Caco-2 (cell line): ENCODE data around the gene VAMP4. TPM values are rescaled to one million over a fixed set of nuclear protein-coding genes. Genes with fewer than 3 reads are reported as not detected.

Experiments used
- BruUV-seq: library from RNA; stranded (reverse); fragments of 400-500 nt; replicated peaks from 2 replicates; lab custom pipeline; 2021; lab: Mats Ljungman, UMichigan
- CTCF ChIA-PET: fragments of 300-600 bp; sonication (Branson Sonifier 250); formaldehyde crosslinking; loops from one replicate; lab custom pipeline; 2022; ENCODE audit warnings: antibody characterized with exemption; lab: Charles Lee
- POLR2A ChIA-PET: fragments of 300-600 bp; sonication (Branson Sonifier 250); formaldehyde crosslinking; loops from one replicate; lab custom pipeline; 2022; ENCODE audit warnings: antibody characterized with exemption; lab: Charles Lee
- DNase-seq, 2 experiments: peaks; one replicate each; pipeline versions ENCODE4 v3.0.0 to v3.0.0-alpha.2; 2020 to 2022
- H3K27me3 ChIP-seq: replicated peaks from 2 replicates; pipeline ENCODE4 v1.6.0; 2011; ENCODE audit warnings: low read length; ENCODE audit not compliant: control insufficient read depth, insufficient read depth
- H3K36me3 ChIP-seq: 2 replicates; pipeline ENCODE4 v1.5.1; 2011; ENCODE audit warnings: low read length; ENCODE audit not compliant: control insufficient read depth, insufficient read depth
- H3K4me1 ChIP-seq: fragments of 250-450 bp; sonication (Bioruptor Pico); 2 replicates; pipeline ENCODE4 v1.5.1; 2020; ENCODE audit warnings: mild to moderate bottlenecking
- H3K4me3 ChIP-seq: 2 replicates; pipeline ENCODE4 v1.5.1; 2011; ENCODE audit warnings: low read depth, mild to moderate bottlenecking, control low read depth, low read length
- H3K9me3 ChIP-seq: fragments of 250-450 bp; sonication (Bioruptor Pico); 2 replicates; pipeline ENCODE4 v1.5.1; 2020; ENCODE audit warnings: mild to moderate bottlenecking, moderate library complexity
- H3K27ac Mint-ChIP-seq: one replicate; pipeline ENCODE4 v1.8.0; 2022; ENCODE audit warnings: mixed read lengths; ENCODE audit not compliant: unreplicated experiment
- H3K27me3 Mint-ChIP-seq: one replicate; pipeline ENCODE4 v1.8.0; 2022; ENCODE audit warnings: mixed read lengths; ENCODE audit not compliant: insufficient read depth, unreplicated experiment
- H3K36me3 Mint-ChIP-seq: one replicate; pipeline ENCODE4 v1.8.0; 2022; ENCODE audit warnings: mild to moderate bottlenecking, mixed read lengths; ENCODE audit not compliant: insufficient read depth, unreplicated experiment
- H3K4me1 Mint-ChIP-seq: one replicate; pipeline ENCODE4 v1.8.0; 2022; ENCODE audit warnings: low read depth, mixed read lengths; ENCODE audit not compliant: unreplicated experiment
- H3K4me3 Mint-ChIP-seq: one replicate; pipeline ENCODE4 v1.8.0; 2022; ENCODE audit warnings: mild to moderate bottlenecking, moderate library complexity, mixed read lengths; ENCODE audit not compliant: unreplicated experiment
- H3K9me3 Mint-ChIP-seq: one replicate; pipeline ENCODE4 v1.8.0; 2022; ENCODE audit warnings: mixed read lengths; ENCODE audit not compliant: unreplicated experiment
- CTCF ChIP-seq, 2 experiments: fragments of 200-600 bp in 1 of 2; IDR thresholded peaks; 1 replicate in 1 of 2; 2 replicates in 1 of 2; pipeline versions ENCODE4 v1.5.1 to v1.8.0; 2011 to 2022; ENCODE audit warnings: antibody characterized with exemption in 1 of 2, control low read depth in 1 of 2, inconsistent platforms in 1 of 2, low read depth in 1 of 2, low read length in 1 of 2, mild to moderate bottlenecking in 1 of 2, moderate library complexity in 1 of 2; ENCODE audit not compliant: insufficient read depth in 1 of 2, severe bottlenecking in 1 of 2, unreplicated experiment in 1 of 2
- intact Hi-C: fragments of 100-400 bp; cut with micrococcal nuclease; formaldehyde crosslinking; loops from one replicate; pipeline ENCODE4 v1.10.0; 2022; ENCODE audit not compliant: unreplicated experiment
- total RNA-seq: library from RNA; stranded (reverse); gene quantifications from 2 replicates; pipeline ENCODE4 v1.2.3, GENCODE V29; 2022

VAMP4 gene
- total RNA-seq, 1 experiment from 2014 or later = 4.9 TPM

- Mint-ChIP-seq H3K4me1 (no peaks in the 10 kb centered on the region), H3K27me3 (peaks cover 10% of the 10 kb centered on the region), H3K27ac (no peak overlapping the region), H3K36me3 (no peaks in the 10 kb centered on the region), H3K9me3 (no peaks in the 10 kb centered on the region), H3K4me3 (no peak overlapping the region)
- ChIA-PET POLR2A (no interaction called here), CTCF (no interaction called here)
- Histone ChIP-seq H3K4me1 (no peaks in the 10 kb centered on the region), H3K4me3 (no peak overlapping the region), H3K9me3 (no peaks in the 10 kb centered on the region), H3K27me3 (no peaks in the 10 kb centered on the region), H3K36me3 (no peaks in the 10 kb centered on the region)
- no peak for DNase-seq
- no TSS peak for BruUV-seq
- no peak for TF ChIP-seq CTCF (IDR thresholded peaks at IDR 0.05; ENCODE audit: insufficient read depth in 1 of 2, low read depth in 1 of 2, low read length in 1 of 2, severe bottlenecking in 1 of 2, unreplicated experiment in 1 of 2)
- intact Hi-C loops = no loop called here
These were observed 27.3 kb upstream of the VAMP4 start for GRCh38 chr1:171769171-171769570.

- no peaks in the 10 kb centered on the region for H3K36me3 ChIP-seq
- no peak for TF ChIP-seq CTCF (IDR thresholded peaks at IDR 0.05; ENCODE audit: insufficient read depth in 1 of 2, low read depth in 1 of 2, low read length in 1 of 2, severe bottlenecking in 1 of 2, unreplicated experiment in 1 of 2)
These were observed 21.9 kb upstream of the VAMP4 start for GRCh38 chr1:171763764-171764163.

GRCh38 chr1:171762143-171762563 is 20.3 kb upstream of the VAMP4 start:
- Histone ChIP-seq H3K36me3 (no peaks in the 10 kb centered on the region), H3K9me3 (peaks cover 6% of the 10 kb centered on the region), H3K27me3 (no peaks in the 10 kb centered on the region), H3K4me1 (no peaks in the 10 kb centered on the region; the same call in 1 of the 2 replicates), H3K4me3 (no peak overlapping the region)
- ChIA-PET POLR2A (no interaction called here), CTCF (interaction anchor here (0.6 kb wide), 1 partner anchor 13 kb away, joined by 5 read pairs; no protein-coding TSS in a partner anchor)
- no peak for DNase-seq
- Mint-ChIP-seq H3K36me3 (no peaks in the 10 kb centered on the region), H3K4me1 (no peaks in the 10 kb centered on the region), H3K27me3 (peaks cover 12% of the 10 kb centered on the region), H3K4me3 (no peak overlapping the region), H3K9me3 (peaks cover 1% of the 10 kb centered on the region), H3K27ac (no peak overlapping the region)
- intact Hi-C loops = no loop called here
- BruUV-seq = no TSS peak
- TF ChIP-seq CTCF (IDR thresholded peaks at IDR 0.05; ENCODE audit: insufficient read depth in 1 of 2, low read depth in 1 of 2, low read length in 1 of 2, severe bottlenecking in 1 of 2, unreplicated experiment in 1 of 2) = no peak

More at GRCh38 chr1:171763764-171764163, 21.9 kb upstream of the VAMP4 start:
- no peak for DNase-seq
- Mint-ChIP-seq H3K9me3 (no peaks in the 10 kb centered on the region), H3K4me3 (no peak overlapping the region), H3K36me3 (no peaks in the 10 kb centered on the region), H3K4me1 (no peaks in the 10 kb centered on the region), H3K27ac (no peak overlapping the region), H3K27me3 (peaks cover 12% of the 10 kb centered on the region)
- H3K9me3 ChIP-seq = no peaks in the 10 kb centered on the region
- H3K27me3 ChIP-seq = no peaks in the 10 kb centered on the region
- ChIA-PET POLR2A (no interaction called here), CTCF (no interaction called here)
- H3K4me3 ChIP-seq = no peak overlapping the region
- BruUV-seq = no TSS peak
- no peaks in the 10 kb centered on the region for H3K4me1 ChIP-seq
- intact Hi-C loops = no loop called here
